ENCODE data around the gene SEMA3E. TPM values are rescaled to one million over a fixed set of nuclear protein-coding genes. Genes with fewer than 3 reads are reported as not detected.

SEMA3E gene
- total RNA-seq, 4 donors from 2014 or later, result 0.13 to 2.7 (median 1.1) TPM

- intact Hi-C loops (cut with DNase I), result no loop called here
- H3K27ac ChIP-seq, result no peak overlapping the region
- 82 to 88% methylated on average over 2 of the region's 2 CpGs for WGBS, 2 donors
- no peaks in the 10 kb centered on the region for H3K9me3 ChIP-seq
- H3K27me3 ChIP-seq, result no peaks in the 10 kb centered on the region
- no peak for DNase-seq
- H3K36me3 ChIP-seq, result no peaks in the 10 kb centered on the region
- no peak for TF ChIP-seq POLR2A (IDR thresholded peaks at IDR 0.05)
- TF ChIP-seq, protein P1, sequence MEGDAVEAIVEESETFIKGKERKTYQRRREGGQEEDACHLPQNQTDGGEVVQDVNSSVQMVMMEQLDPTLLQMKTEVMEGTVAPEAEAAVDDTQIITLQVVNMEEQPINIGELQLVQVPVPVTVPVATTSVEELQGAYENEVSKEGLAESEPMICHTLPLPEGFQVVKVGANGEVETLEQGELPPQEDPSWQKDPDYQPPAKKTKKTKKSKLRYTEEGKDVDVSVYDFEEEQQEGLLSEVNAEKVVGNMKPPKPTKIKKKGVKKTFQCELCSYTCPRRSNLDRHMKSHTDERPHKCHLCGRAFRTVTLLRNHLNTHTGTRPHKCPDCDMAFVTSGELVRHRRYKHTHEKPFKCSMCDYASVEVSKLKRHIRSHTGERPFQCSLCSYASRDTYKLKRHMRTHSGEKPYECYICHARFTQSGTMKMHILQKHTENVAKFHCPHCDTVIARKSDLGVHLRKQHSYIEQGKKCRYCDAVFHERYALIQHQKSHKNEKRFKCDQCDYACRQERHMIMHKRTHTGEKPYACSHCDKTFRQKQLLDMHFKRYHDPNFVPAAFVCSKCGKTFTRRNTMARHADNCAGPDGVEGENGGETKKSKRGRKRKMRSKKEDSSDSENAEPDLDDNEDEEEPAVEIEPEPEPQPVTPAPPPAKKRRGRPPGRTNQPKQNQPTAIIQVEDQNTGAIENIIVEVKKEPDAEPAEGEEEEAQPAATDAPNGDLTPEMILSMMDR (IDR thresholded peaks at IDR 0.05), result no peak
- no peaks in the 10 kb centered on the region for H3K4me1 ChIP-seq
- H3K4me3 ChIP-seq, result no peak overlapping the region
These were observed 129.7 kb downstream of the SEMA3E start for GRCh38 chr7:83519240-83519639.

GRCh38 chr7:83517035-83517700, 131.8 kb downstream of the SEMA3E start:
- Histone ChIP-seq H3K27me3 (no peaks in the 10 kb centered on the region), H3K4me3 (no peak overlapping the region), H3K36me3 (no peaks in the 10 kb centered on the region), H3K4me1 (no peaks in the 10 kb centered on the region), H3K27ac (no peak overlapping the region), H3K9me3 (no peaks in the 10 kb centered on the region)
- intact Hi-C loops (cut with DNase I), result no loop called here
- 23 to 30% methylated on average over 3 of the region's 3 CpGs for WGBS, 2 donors
- no peak for DNase-seq
- no peak for TF ChIP-seq POLR2A (IDR thresholded peaks at IDR 0.05)
- TF ChIP-seq, protein P1 (IDR thresholded peaks at IDR 0.05), result no peak

DNA sequence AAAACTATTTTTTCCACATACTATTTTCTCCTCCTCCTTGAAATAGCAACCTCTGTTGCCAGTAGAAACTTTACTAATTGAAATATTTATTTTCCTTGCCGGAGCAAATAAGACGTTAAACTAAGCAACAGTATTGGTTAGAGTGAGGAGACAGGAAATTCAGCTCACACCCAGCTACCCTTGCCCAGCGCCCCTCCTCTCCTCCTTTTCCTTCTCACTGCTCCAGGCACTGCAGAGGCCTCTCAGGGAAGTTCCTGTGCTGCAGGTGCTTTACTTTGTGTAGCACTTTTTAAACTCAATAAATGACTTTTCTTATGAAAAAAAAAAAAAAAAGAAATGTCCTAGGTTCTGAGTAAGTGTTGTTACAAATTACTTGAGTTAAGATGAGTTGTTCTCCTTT, 134.0 kb downstream of the SEMA3E start:
- DNase-seq, result no peak
- no peak overlapping the region for H3K27ac ChIP-seq
- intact Hi-C loops (cut with DNase I), result no loop called here
- H3K36me3 ChIP-seq, result no peaks in the 10 kb centered on the region
- WGBS, 2 donors, result 26 to 37% methylated on average over 3 of the region's 3 CpGs
- H3K9me3 ChIP-seq, result no peaks in the 10 kb centered on the region
- H3K27me3 ChIP-seq, result no peaks in the 10 kb centered on the region
- H3K4me3 ChIP-seq, result no peak overlapping the region
- H3K4me1 ChIP-seq, result no peaks in the 10 kb centered on the region
- TF ChIP-seq POLR2A (IDR thresholded peaks at IDR 0.05), result no peak
- TF ChIP-seq, protein P1 (IDR thresholded peaks at IDR 0.05), result no peak

GRCh38 chr7:83509255-83510021, 139.5 kb downstream of the SEMA3E start:
- 57 to 72% methylated on average over 3 of the region's 3 CpGs for WGBS, 2 donors
- no peak for DNase-seq
- no peaks in the 10 kb centered on the region for H3K9me3 ChIP-seq
- H3K4me3 ChIP-seq, result no peak overlapping the region
- H3K27me3 ChIP-seq, result no peaks in the 10 kb centered on the region
- no peaks in the 10 kb centered on the region for H3K4me1 ChIP-seq
- intact Hi-C loops (cut with DNase I), result no loop called here
- H3K27ac ChIP-seq, result no peak overlapping the region
- H3K36me3 ChIP-seq, result no peaks in the 10 kb centered on the region
- TF ChIP-seq, protein P1 (IDR thresholded peaks at IDR 0.05), result no peak
- TF ChIP-seq POLR2A (IDR thresholded peaks at IDR 0.05), result no peak

DNA sequence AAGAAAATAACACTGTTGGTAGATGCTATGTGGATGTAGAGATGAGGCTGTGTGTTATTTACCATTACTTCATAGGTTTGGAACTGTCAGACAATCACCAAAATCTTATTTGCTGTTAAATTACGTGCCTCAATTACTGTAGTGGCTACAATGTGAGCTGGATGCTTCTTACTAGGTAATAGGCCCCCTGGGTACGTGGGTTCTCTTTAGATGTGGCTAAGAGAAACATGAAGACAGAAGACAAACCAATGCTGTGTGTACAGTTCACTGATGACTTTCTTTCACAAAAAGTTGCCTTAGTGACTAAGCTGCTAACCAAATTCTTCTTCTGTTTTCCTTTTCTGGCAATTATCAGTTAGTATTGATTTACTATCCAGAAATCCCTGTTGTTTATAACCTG, 144.6 kb downstream of the SEMA3E start:
- H3K4me1 ChIP-seq, result no peaks in the 10 kb centered on the region
- no peak overlapping the region for H3K4me3 ChIP-seq
- 51 to 59% methylated on average over 2 of the region's 2 CpGs for WGBS, 2 donors
- TF ChIP-seq, protein P1 (IDR thresholded peaks at IDR 0.05), result no peak
- TF ChIP-seq POLR2A (IDR thresholded peaks at IDR 0.05), result no peak
- DNase-seq, result no peak
- no peaks in the 10 kb centered on the region for H3K27me3 ChIP-seq
- no peaks in the 10 kb centered on the region for H3K36me3 ChIP-seq
- H3K27ac ChIP-seq, result no peak overlapping the region
- intact Hi-C loops (cut with DNase I), result no loop called here
- H3K9me3 ChIP-seq, result no peaks in the 10 kb centered on the region
